OCI-LY1 (cell line): Measurements from ENCODE around the gene CHTF18.

ENCODE experiments used
- H2AFZ ChIP-seq: fragments of 200-600 bp; sonication (generic), shearing (Covaris generic); 2 replicates; pipeline ENCODE4 v1.6.0; 2014; ENCODE audit warnings: antibody characterized with exemption, mild to moderate bottlenecking, low read length
- H3F3A ChIP-seq: fragments of 200-600 bp; sonication (generic), shearing (Covaris generic); 2 replicates; pipeline ENCODE4 v1.6.0; 2014; ENCODE audit warnings: mild to moderate bottlenecking, antibody characterized with exemption, low read length, moderate library complexity; ENCODE audit not compliant: insufficient read depth
- H3K27ac ChIP-seq: fragments of 200-600 bp; sonication (generic); 2 replicates; pipeline ENCODE4 v1.5.1; 2014; ENCODE audit warnings: low read length, mixed run types, mild to moderate bottlenecking, low read depth; ENCODE audit not compliant: poor library complexity, severe bottlenecking
- H3K27me3 ChIP-seq: fragments of 200-600 bp; sonication (generic); 2 replicates; pipeline ENCODE4 v1.6.0; 2014; ENCODE audit warnings: antibody characterized with exemption, mild to moderate bottlenecking, low read length, moderate library complexity; ENCODE audit not compliant: insufficient read depth
- H3K36me3 ChIP-seq: fragments of 200-600 bp; sonication (generic); 2 replicates; pipeline ENCODE4 v1.6.1; 2014; ENCODE audit warnings: mild to moderate bottlenecking, antibody characterized with exemption, low read length, moderate library complexity, mixed read lengths; ENCODE audit not compliant: insufficient read depth
- H3K4me1 ChIP-seq: fragments of 200-600 bp; sonication (generic); 2 replicates; pipeline ENCODE4 v1.5.1; 2014; ENCODE audit warnings: mild to moderate bottlenecking, low read length, moderate library complexity; ENCODE audit not compliant: insufficient read depth, severe bottlenecking
- H3K4me2 ChIP-seq: fragments of 200-600 bp; sonication (generic), shearing (Covaris generic); 2 replicates; pipeline ENCODE4 v1.6.1; 2014; ENCODE audit warnings: low read length
- H3K4me3 ChIP-seq: fragments of 200-600 bp; sonication (generic); 2 replicates; pipeline ENCODE4 v1.5.1; 2014; ENCODE audit warnings: low read length, low read depth, mild to moderate bottlenecking, mixed read lengths; ENCODE audit not compliant: poor library complexity, severe bottlenecking
- H3K79me2 ChIP-seq: fragments of 200-600 bp; shearing (Covaris generic); 2 replicates; pipeline ENCODE4 v1.6.1; 2016; ENCODE audit warnings: mixed run types, low read length, mixed read lengths; ENCODE audit not compliant: insufficient read depth
- H3K9ac ChIP-seq: fragments of 200-600 bp; sonication (generic), shearing (Covaris generic); 2 replicates; pipeline ENCODE4 v1.6.1; 2014; ENCODE audit warnings: mild to moderate bottlenecking, low read length, mixed read lengths
- H3K9me2 ChIP-seq: fragments of 200-600 bp; sonication (generic), shearing (Covaris generic); 2 replicates; pipeline ENCODE4 v1.6.1; 2014; ENCODE audit warnings: low read depth, mild to moderate bottlenecking, low read length, mixed read lengths
- H3K9me3 ChIP-seq: fragments of 200-600 bp; shearing (Covaris generic); 2 replicates; pipeline ENCODE4 v1.6.1; 2014; ENCODE audit warnings: low read length, mixed read lengths
- H4K20me1 ChIP-seq: fragments of 200-600 bp; sonication (generic), shearing (Covaris generic); 2 replicates; pipeline ENCODE4 v1.6.0; 2016; ENCODE audit warnings: mild to moderate bottlenecking, low read length; ENCODE audit not compliant: insufficient read depth
- CTCF ChIP-seq: fragments of 200-600 bp; sonication (generic), shearing (Covaris generic); IDR thresholded peaks from 2 replicates; pipeline ENCODE4 v1.5.1; 2017; ENCODE audit warnings: mild to moderate bottlenecking, antibody characterized with exemption, low read length, moderate library complexity, mixed read lengths
- EZH2 ChIP-seq: fragments of 200-600 bp; sonication (generic), shearing (Covaris generic); IDR thresholded peaks from 2 replicates; pipeline ENCODE4 v1.8.0; 2017; ENCODE audit warnings: borderline replicate concordance, mixed run types, mild to moderate bottlenecking, antibody characterized with exemption, low read length, moderate library complexity, mixed read lengths

Gene CHTF18

GRCh38 chr16:793414-793813 is 5.0 kb downstream of the CHTF18 start:
- no peak overlapping the region for H3K9ac ChIP-seq
- no peak overlapping the region for H2AFZ ChIP-seq
- H3K36me3 ChIP-seq = peaks cover 51% of the 10 kb centered on the region
- H3K4me3 ChIP-seq = no peak overlapping the region
- H3K4me2 ChIP-seq = no peak overlapping the region
- H3K9me3 ChIP-seq = no peaks in the 10 kb centered on the region
- H3K27me3 ChIP-seq = no peaks in the 10 kb centered on the region
- H3K27ac ChIP-seq = no peak overlapping the region
- no peak for TF ChIP-seq CTCF
- TF ChIP-seq EZH2 = no peak
- no peaks in the 10 kb centered on the region for H3K79me2 ChIP-seq
- no peaks in the 10 kb centered on the region for H3F3A ChIP-seq
- H3K9me2 ChIP-seq = no peaks in the 10 kb centered on the region
- H4K20me1 ChIP-seq = no peaks in the 10 kb centered on the region
- peaks cover 13% of the 10 kb centered on the region for H3K4me1 ChIP-seq

GRCh38 chr16:794091-794822 is 5.8 kb downstream of the CHTF18 start:
- H3K4me1 ChIP-seq = peaks cover 8% of the 10 kb centered on the region
- H3K9ac ChIP-seq = no peak overlapping the region
- H3K4me2 ChIP-seq = no peak overlapping the region
- no peak overlapping the region for H3K27ac ChIP-seq
- H2AFZ ChIP-seq = no peak overlapping the region
- H3K36me3 ChIP-seq = peaks cover 51% of the 10 kb centered on the region
- no peaks in the 10 kb centered on the region; the same call in 1 of the 2 replicates for H3K27me3 ChIP-seq
- no peaks in the 10 kb centered on the region for H3F3A ChIP-seq
- TF ChIP-seq CTCF (no peak), EZH2 (no peak)
- H3K4me3 ChIP-seq = no peak overlapping the region
- no peaks in the 10 kb centered on the region for H3K79me2 ChIP-seq
- no peaks in the 10 kb centered on the region for H4K20me1 ChIP-seq
- no peaks in the 10 kb centered on the region for H3K9me2 ChIP-seq
- H3K9me3 ChIP-seq = no peaks in the 10 kb centered on the region

GRCh38 chr16:794853-795466 is 6.5 kb downstream of the CHTF18 start:
- no peak overlapping the region for H3K9ac ChIP-seq
- H3K79me2 ChIP-seq = no peaks in the 10 kb centered on the region
- no peak for TF ChIP-seq CTCF
- no peak for TF ChIP-seq EZH2

More at GRCh38 chr16:794853-795466, 6.5 kb downstream of the CHTF18 start:
- peaks cover under 1% of the 10 kb centered on the region for H3K4me1 ChIP-seq
- H3K27ac ChIP-seq = no peak overlapping the region
- no peak overlapping the region for H3K4me2 ChIP-seq
- no peaks in the 10 kb centered on the region for H3F3A ChIP-seq
- no peaks in the 10 kb centered on the region for H4K20me1 ChIP-seq
- no peaks in the 10 kb centered on the region; the same call in 1 of the 2 replicates for H3K27me3 ChIP-seq
- H3K4me3 ChIP-seq = no peak overlapping the region
- peaks cover 51% of the 10 kb centered on the region for H3K36me3 ChIP-seq
- H3K9me3 ChIP-seq = no peaks in the 10 kb centered on the region
- no peaks in the 10 kb centered on the region for H3K9me2 ChIP-seq
- no peak overlapping the region for H2AFZ ChIP-seq
